ENCODE measurements around the gene ERCC6.

ERCC6 gene

DNA sequence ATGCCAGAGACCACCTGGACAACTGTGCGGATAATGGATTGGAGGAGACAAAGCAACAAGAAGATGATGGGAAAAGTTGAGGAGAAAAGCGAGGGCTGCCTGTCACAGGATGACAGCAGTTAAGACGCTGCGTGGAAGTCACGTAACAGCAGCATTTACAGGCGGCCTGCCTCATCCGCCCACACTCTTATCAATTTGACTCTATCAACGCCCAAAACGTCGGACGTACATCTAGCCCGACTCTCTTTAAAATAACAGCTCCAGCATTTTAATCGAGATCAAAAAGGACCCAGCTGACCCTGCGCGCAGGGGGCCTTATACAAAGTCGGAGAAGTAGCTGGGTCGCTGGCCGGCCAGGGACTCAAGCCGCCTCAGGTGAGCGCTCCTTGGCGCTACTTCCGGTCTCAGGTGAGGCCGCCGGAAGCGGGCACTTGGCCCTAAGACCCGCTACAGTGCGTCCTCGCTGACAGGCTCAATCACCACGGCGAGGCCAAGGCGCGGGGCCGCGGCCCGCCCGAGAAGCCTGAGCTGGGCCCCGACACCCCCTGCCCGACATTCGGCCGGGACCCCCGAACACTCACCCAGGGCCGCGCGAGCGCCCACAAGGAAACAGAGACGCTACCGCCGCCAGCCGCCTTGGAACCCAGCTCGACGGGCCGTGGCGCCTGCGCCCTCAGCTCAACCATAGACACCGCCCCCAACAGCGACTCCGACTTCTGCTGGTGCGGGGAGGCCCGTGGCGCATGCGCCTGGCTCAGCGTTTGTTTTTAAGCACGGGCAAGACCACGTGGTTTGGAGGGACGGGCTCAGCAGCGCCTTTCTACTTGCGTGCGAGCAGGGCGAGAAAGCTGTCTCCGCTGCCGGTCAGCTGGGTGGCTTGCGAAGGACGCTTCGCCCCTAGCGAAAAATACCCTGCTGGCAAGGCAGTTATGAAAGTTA is at the start of gene ERCC6:
Gene ERCC6 (minus strand): TSS at position 741 of the 939 bp plus-strand sequence.
- TF ChIP-seq CTCF (IDR thresholded peaks at IDR 0.05; ENCODE audit: borderline replicate concordance, insufficient read depth, low read depth, low read length) = no peak
- H3K4me3 ChIP-seq (ENCODE audit: low read depth, low read length) = peak within 1 kb of the TSS; percentile 68

- TF ChIP-seq CTCF (IDR thresholded peaks at IDR 0.05; ENCODE audit: borderline replicate concordance, insufficient read depth, low read depth, low read length) = no peak
- no peak overlapping the region for H3K4me3 ChIP-seq (ENCODE audit: low read depth, low read length)
Observed at GRCh38 chr10:49587981-49588380, 49.1 kb upstream of the ERCC6 start.

DNA sequence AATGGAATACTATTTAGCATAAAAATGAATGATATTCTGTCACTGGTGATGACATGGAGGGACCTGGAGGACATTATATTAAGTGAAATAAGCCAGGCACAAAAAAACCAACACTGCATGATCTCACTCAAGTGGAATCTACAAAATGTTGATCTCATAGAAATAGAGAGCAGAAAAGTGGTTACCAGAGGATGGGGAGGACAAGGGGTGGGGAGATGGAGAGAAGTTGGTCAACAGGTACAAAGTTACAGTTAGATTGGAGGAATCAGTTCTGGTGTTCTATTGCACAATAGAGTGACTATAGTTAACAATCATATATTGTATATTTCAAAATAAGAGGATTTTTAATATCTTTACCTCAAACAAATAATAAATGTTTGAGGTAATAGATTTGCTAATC is 46.5 kb upstream of the ERCC6 start:
- no peak for TF ChIP-seq CTCF (IDR thresholded peaks at IDR 0.05; ENCODE audit: borderline replicate concordance, insufficient read depth, low read depth, low read length)
- no peak overlapping the region for H3K4me3 ChIP-seq (ENCODE audit: low read depth, low read length)

GRCh38 chr10:49579621-49580020 is 40.7 kb upstream of the ERCC6 start:
- no peak for TF ChIP-seq CTCF (IDR thresholded peaks at IDR 0.05; ENCODE audit: borderline replicate concordance, insufficient read depth, low read depth, low read length)

DNA sequence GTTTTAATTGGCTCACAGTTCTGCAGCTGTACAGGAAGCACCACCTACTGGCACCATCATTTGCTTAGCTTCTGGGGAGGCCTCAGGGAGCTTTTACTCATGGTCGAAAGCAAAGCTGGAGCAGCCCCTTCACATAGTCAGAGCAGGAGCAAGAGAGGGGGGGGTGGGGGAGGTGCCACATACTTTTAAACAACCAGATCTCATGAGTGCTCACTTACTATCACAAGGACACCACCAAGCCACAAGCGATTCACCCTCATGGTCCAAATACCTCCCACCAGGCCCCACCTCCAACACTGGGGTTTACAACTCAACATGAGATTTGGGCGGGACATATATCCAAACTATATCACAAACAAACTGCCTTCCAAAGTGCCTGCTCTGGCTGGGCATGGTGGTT is 39.5 kb upstream of the ERCC6 start:
- H3K4me3 ChIP-seq (ENCODE audit: low read depth, low read length) = no peak overlapping the region
- no peak for TF ChIP-seq CTCF (IDR thresholded peaks at IDR 0.05; ENCODE audit: borderline replicate concordance, insufficient read depth, low read depth, low read length)

More at GRCh38 chr10:49579621-49580020, 40.7 kb upstream of the ERCC6 start:
- no peak overlapping the region for H3K4me3 ChIP-seq (ENCODE audit: low read depth, low read length)

DNA sequence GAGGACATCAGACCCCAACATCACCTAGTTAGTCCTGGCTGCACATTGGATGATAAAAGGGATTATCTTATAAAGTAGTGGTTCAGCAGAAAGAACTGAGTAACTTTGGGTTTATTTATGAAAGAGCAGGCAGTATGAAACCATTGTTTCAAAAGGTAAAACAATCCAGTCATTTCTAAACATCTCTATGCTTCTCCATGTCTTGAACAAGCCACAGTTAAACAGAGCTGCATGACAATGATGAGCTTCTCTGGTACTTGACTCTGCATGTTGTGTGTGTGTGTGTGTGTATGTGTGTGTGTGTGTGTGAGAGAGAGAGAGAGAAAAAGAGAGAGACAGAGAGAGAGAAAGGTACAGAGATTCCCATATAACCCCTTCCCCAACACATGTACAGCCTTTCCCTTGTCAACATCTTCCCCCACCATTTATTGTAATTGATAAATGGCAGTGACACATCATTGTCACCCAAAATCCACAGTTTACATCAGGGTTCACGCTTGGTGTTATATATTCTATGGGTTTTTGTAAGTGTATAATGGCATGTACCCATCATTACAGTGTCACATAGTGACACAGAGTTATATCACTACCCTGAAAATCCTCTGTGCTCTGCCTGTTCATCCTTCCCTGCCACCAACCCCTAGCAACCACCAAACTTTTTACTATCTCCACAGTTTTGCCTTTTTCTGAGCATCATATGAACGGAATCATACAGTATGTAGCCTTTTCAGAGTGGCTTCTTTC is 38.4 kb upstream of the ERCC6 start:
- TF ChIP-seq CTCF (IDR thresholded peaks at IDR 0.05; ENCODE audit: borderline replicate concordance, insufficient read depth, low read depth, low read length) = no peak

More for the DNA sequence above, 38.4 kb upstream of the ERCC6 start:
- no peak overlapping the region for H3K4me3 ChIP-seq (ENCODE audit: low read depth, low read length)
